Body of pancreas (tissue), 4 donors: ENCODE measurements around the gene MPP4.

Experiments
- CTCF ChIP-seq, 7 experiments: fragments of 450-650 bp in 4 of 7; fragments of 200-600 bp in 3 of 7; sonication (generic) in 3 of 7; IDR thresholded peaks; one replicate each; pipeline ENCODE4 v1.5.1; 2016 to 2019; ENCODE audit warnings: antibody characterized with exemption in 7 of 7
- POLR2A ChIP-seq, 3 donors: fragments of 450-650 bp; IDR thresholded peaks; one replicate each; pipeline ENCODE4 v1.6.1; 2016; ENCODE audit warnings: antibody characterized with exemption in 3 of 3, mild to moderate bottlenecking in 2 of 3

- no peak for TF ChIP-seq CTCF (IDR thresholded peaks at IDR 0.05)
- TF ChIP-seq POLR2A (IDR thresholded peaks at IDR 0.05), result no peak
These were observed 34.1 kb downstream of the MPP4 start for GRCh38 chr2:201664334-201664733.
